HepG2 (cell line): ENCODE measurements around the gene ZNF605.

ENCODE experiments used
- HMG20B ChIP-seq: conservative IDR thresholded peaks from 2 replicates; pipeline ENCODE4 v1.6.1; 2016; ENCODE audit warnings: missing genetic modification reagents, missing compliant biosample characterization
- MAZ ChIP-seq, 2 experiments: sonication (generic) in 1 of 2; formaldehyde crosslinking in 1 of 2; IDR thresholded peaks; 2 replicates each; pipeline versions ENCODE4 v1.5.0 to v1.6.1; 2012 to 2020; ENCODE audit warnings: low read depth in 2 of 2, mild to moderate bottlenecking in 2 of 2, borderline replicate concordance in 1 of 2, improper control_type of control experiment in 1 of 2, low read length in 1 of 2, missing genetic modification reagents in 1 of 2, moderate library complexity in 1 of 2
- PAX8 ChIP-seq: sonication (generic); formaldehyde crosslinking; IDR thresholded peaks from 2 replicates; pipeline ENCODE4 v1.8.0; 2022; ENCODE audit warnings: mild to moderate bottlenecking, missing genetic modification reagents, borderline replicate concordance
- POLR2A ChIP-seq, 2 experiments: IDR thresholded peaks; 2 replicates each; pipeline ENCODE4 v1.6.1; 2011; ENCODE audit warnings: low read depth in 2 of 2, low read length in 2 of 2, mild to moderate bottlenecking in 1 of 2, moderate library complexity in 1 of 2; ENCODE audit not compliant: insufficient read depth in 1 of 2
- SRY ChIP-seq: sonication (generic); formaldehyde crosslinking; IDR thresholded peaks from 2 replicates; pipeline ENCODE4 v1.8.0; 2022; ENCODE audit warnings: mild to moderate bottlenecking, missing genetic modification reagents
- TAF1 ChIP-seq: sonication (generic); formaldehyde crosslinking; IDR thresholded peaks from 2 replicates; pipeline ENCODE4 v1.4.0; 2020; ENCODE audit warnings: missing genetic modification reagents
- ZNF274 ChIP-seq: sonication (generic); formaldehyde crosslinking; IDR thresholded peaks from 2 replicates; pipeline ENCODE4 v1.5.1; 2020; ENCODE audit warnings: mild to moderate bottlenecking, missing genetic modification reagents
- TF ChIP-seq, protein P1 (sequence below): sonication (generic); formaldehyde crosslinking; IDR thresholded peaks from 2 replicates; pipeline ENCODE4 v1.4.0; 2020; ENCODE audit warnings: missing genetic modification reagents, mild to moderate bottlenecking, borderline replicate concordance
- TF ChIP-seq, protein P2 (sequence below): sonication (generic); formaldehyde crosslinking; IDR thresholded peaks from 2 replicates; pipeline ENCODE4 v1.4.0; 2020; ENCODE audit warnings: missing genetic modification reagents
- TF ChIP-seq, protein P3 (sequence below): sonication (generic); formaldehyde crosslinking; conservative IDR thresholded peaks from 2 replicates; pipeline ENCODE4 v1.5.0; 2020; ENCODE audit warnings: missing genetic modification reagents
- TF ChIP-seq, protein P4 (sequence below): sonication (generic); formaldehyde crosslinking; IDR thresholded peaks from 2 replicates; pipeline ENCODE4 v1.4.0; 2020; ENCODE audit warnings: missing genetic modification reagents; ENCODE audit errors: not compliant biosample characterization

DNA sequence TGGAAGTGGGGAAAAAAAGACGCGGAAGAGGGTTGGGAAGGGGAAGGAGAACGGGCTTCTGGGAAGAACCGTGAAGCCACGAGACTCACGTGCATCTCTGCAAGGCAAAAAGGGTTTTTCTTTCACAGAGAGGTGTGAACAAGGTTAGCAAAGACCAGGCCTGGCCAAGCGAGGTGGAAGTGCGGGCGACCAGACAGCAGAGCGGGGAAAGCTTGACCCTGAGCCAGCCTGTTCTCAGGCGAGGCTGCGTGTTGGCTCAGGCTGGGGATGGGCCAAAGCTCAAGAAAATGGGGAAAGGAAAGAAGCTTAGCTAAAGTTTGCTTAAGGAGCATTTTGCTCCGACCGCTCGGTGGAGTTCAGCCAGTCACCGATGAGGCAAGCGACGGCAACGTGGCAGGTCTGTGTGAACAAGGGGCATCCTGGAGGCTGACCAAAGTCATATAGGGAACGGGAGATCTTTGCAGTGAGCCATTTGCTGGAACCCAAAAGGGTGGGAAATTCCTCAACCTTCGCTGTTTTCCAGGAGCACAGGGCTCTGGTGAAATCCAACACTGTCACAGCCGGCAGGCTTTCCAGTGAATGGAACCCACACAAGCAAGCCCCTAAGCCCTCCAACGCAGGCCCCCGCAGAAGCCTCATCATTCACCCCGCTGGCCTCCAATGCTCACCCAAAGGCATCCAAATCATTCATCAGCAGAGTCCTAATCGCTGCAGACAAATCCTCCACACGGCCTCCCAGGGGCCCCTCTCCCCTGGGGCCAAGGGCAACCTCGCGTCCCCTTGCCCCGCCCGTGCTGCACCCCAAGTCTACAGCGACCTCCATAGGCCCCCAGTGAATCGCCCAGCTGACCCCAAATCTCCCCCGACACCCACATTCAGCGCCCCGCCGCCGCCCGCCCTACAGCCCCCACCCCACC lies 754 bp downstream of the ZNF605 start:
- TF ChIP-seq TAF1, result no peak; the same call in 1 of the 2 replicates
- TF ChIP-seq, protein P1, sequence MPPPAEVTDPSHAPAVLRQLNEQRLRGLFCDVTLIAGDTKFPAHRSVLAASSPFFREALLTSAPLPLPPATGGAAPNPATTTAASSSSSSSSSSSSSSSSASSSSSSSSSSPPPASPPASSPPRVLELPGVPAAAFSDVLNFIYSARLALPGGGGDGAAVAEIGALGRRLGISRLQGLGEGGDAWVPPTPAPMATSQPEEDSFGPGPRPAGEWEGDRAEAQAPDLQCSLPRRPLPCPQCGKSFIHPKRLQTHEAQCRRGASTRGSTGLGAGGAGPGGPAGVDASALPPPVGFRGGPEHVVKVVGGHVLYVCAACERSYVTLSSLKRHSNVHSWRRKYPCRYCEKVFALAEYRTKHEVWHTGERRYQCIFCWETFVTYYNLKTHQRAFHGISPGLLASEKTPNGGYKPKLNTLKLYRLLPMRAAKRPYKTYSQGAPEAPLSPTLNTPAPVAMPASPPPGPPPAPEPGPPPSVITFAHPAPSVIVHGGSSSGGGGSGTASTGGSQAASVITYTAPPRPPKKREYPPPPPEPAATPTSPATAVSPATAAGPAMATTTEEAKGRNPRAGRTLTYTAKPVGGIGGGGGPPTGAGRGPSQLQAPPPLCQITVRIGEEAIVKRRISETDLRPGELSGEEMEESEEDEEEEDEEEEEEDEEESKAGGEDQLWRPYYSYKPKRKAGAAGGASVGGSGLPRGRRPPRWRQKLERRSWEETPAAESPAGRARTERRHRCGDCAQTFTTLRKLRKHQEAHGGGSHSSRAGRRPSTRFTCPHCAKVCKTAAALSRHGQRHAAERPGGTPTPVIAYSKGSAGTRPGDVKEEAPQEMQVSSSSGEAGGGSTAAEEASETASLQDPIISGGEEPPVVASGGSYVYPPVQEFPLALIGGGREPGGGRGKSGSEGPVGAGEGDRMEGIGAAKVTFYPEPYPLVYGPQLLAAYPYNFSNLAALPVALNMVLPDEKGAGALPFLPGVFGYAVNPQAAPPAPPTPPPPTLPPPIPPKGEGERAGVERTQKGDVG (CRISPR knock-in tag), result peak; percentile 35; the same call in 1 of the 2 replicates
- TF ChIP-seq, protein P2, sequence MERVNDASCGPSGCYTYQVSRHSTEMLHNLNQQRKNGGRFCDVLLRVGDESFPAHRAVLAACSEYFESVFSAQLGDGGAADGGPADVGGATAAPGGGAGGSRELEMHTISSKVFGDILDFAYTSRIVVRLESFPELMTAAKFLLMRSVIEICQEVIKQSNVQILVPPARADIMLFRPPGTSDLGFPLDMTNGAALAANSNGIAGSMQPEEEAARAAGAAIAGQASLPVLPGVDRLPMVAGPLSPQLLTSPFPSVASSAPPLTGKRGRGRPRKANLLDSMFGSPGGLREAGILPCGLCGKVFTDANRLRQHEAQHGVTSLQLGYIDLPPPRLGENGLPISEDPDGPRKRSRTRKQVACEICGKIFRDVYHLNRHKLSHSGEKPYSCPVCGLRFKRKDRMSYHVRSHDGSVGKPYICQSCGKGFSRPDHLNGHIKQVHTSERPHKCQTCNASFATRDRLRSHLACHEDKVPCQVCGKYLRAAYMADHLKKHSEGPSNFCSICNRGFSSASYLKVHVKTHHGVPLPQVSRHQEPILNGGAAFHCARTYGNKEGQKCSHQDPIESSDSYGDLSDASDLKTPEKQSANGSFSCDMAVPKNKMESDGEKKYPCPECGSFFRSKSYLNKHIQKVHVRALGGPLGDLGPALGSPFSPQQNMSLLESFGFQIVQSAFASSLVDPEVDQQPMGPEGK (CRISPR knock-in tag), result peak; percentile 25
- 0 out of 2 replicates have a peak, but pooled peaks have one; percentile 37 for TF ChIP-seq ZNF274
- TF ChIP-seq PAX8, result no peak
- peak in 1 of 2 experiments; percentile 70; a peak in 3 of 4 replicates for TF ChIP-seq POLR2A (IDR thresholded peaks at IDR 0.05; ENCODE audit: insufficient read depth in 1 of 2, low read depth in 2 of 2, low read length in 2 of 2)
- TF ChIP-seq, protein P3, sequence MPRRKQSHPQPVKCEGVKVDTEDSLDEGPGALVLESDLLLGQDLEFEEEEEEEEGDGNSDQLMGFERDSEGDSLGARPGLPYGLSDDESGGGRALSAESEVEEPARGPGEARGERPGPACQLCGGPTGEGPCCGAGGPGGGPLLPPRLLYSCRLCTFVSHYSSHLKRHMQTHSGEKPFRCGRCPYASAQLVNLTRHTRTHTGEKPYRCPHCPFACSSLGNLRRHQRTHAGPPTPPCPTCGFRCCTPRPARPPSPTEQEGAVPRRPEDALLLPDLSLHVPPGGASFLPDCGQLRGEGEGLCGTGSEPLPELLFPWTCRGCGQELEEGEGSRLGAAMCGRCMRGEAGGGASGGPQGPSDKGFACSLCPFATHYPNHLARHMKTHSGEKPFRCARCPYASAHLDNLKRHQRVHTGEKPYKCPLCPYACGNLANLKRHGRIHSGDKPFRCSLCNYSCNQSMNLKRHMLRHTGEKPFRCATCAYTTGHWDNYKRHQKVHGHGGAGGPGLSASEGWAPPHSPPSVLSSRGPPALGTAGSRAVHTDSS (CRISPR knock-in tag), result no peak
- TF ChIP-seq, protein P4, sequence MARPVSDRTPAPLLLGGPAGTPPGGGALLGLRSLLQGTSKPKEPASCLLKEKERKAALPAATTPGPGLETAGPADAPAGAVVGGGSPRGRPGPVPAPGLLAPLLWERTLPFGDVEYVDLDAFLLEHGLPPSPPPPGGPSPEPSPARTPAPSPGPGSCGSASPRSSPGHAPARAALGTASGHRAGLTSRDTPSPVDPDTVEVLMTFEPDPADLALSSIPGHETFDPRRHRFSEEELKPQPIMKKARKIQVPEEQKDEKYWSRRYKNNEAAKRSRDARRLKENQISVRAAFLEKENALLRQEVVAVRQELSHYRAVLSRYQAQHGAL (CRISPR knock-in tag), result no peak
- no peak for TF ChIP-seq SRY (CRISPR knock-in tag)
- no peak for TF ChIP-seq HMG20B (CRISPR knock-in tag)
- no peak for TF ChIP-seq MAZ (IDR thresholded peaks at IDR 0.05; ENCODE audit: borderline replicate concordance, low read depth, low read length)
- TF ChIP-seq MAZ (CRISPR knock-in tag; IDR thresholded peaks at IDR 0.05; ENCODE audit: low read depth), result peak; percentile 9; the same call in 1 of the 2 replicates
